Measurements from ENCODE around the gene ZNF263.
"Not testable (repeated sequence)": the region's sequence is repeated elsewhere in the genome, so short reads cannot be mapped to it uniquely, and the experiment has no call there.

Gene ZNF263

DNA sequence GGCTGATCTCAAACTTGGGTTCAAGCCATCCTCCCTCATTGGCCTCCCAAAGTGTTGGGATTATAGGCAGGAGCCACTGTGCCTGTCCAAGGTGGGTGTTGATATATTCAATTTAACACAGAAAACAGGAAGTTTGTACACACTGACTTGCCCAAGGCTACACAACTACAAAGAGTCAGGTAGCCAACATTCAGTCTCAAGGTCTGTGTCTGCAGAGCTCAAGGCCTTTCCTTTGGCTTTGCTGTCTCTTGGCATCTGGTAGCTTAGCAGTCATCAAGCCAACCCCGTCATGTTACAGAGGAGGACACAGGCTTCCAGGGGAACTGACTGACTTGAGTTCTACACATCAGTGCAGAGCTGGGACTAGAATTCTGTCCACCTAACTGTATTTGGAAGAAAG is 15.0 kb upstream of the ZNF263 start:
- no peak for DNase-seq (ENCODE audit: low read depth)

DNA sequence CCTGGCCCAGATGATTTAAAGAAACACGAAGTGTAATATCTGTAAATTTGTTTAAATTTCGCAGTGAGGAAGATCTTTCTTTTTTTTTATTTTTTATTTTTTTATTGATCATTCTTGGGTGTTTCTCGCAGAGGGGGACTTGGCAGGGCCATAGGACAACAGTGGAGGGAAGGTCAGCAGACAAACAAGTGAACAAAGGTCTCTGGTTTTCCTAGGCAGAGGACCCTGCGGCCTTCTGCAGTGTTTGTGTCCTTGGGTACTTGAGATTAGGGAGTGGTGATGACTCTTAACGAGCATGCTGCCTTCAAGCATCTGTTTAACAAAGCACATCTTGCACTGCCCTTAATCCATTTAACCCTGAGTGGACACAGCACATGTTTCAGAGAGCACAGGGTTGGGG is 12.6 kb upstream of the ZNF263 start:
- DNase-seq (ENCODE audit: low read depth), result not testable (repeated sequence)

- not testable (repeated sequence) for DNase-seq (ENCODE audit: low read depth)
These were observed 12.0 kb upstream of the ZNF263 start for GRCh38 chr16:3271281-3271680.

DNA sequence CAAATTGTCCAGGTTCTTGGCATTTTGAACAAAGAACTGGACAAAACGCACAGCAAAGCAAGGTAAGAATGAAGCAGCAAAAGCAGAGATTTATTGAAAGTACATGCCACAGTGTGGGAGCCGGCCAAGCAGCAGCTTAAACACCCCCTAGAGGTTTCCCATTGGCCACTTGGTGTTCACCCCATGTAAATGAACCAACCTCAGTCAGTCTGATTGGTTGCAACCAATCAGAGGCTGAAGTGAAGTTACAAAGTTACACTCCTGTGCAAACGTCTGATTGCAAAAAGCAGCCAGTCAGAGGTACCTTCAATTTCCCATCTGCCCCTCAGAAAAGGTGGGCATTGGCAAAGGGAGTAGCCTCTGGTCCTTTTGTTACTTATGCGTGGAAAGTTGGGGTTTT is 8.8 kb upstream of the ZNF263 start:
- DNase-seq (ENCODE audit: low read depth), result no peak

DNA sequence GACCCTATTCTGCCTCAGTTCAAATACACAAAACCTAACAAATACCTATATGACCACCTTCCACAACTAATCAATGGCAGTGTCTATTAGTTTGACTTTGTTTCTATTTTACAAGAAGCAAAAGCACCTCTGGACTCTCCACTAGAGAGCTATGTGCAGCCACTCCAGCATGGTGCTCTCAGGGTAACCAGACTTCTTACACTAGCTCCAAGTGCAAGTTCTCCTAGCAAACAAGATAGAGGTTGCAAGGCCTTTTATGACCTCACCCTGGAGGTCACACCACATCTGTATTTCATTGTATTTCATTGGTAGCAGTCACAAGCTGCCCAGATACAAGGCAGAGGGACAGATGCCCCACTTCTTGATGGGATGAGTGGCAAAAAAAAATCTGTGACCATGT is 8.3 kb upstream of the ZNF263 start:
- DNase-seq (ENCODE audit: low read depth), result no peak

DNA sequence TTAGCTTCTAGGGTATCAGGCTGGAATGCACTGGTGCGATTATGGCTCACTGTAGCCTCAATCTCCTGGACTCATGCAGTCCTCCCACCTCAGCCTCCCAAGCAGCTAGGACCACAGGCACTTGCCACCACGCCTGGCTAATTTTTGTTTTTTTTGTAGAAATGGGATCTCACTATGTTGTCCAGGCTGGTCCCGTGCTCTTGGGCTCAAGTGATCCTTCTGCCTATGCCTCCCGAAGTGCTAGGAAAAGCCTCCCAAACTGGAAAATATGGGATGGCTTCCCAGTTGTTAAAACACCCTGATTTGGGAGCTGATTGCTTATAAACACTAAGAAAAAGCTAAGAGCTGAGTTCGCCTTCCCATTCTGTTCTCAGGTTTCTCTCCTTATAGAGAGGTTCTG is 6.6 kb upstream of the ZNF263 start:
- DNase-seq (ENCODE audit: low read depth), result no peak

DNA sequence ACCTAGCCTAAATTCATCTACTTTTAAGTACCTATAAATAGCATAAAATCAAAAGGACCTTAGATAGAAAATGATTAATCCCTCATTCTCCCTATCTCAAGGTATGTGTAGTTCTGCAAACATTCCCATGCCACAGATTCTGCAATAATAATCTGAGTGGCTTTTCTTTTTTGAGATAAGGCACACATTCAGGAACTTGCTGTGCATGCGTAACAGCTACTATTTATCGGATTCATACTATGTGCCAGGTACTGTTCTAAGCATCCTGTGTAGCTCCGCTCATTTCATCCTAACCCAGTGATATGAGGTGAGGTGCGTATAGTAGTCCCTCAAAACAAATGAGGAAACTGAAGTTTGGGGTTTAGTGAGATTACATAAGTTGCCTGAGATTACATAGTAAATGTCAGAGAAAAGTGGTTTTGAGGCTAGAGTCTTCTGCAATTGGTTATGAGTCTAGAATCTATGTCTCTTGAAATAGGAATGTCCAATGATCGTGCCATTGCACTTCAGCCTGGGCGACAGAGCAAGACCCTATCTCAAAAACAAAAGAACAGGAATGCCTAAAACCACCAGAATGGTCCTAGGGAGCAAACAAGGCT is 2.0 kb upstream of the ZNF263 start:
- DNase-seq (ENCODE audit: low read depth), result no peak

GRCh38 chr16:3282103-3282729 is 1.1 kb upstream of the ZNF263 start:
- DNase-seq (ENCODE audit: low read depth), result no peak

DNA sequence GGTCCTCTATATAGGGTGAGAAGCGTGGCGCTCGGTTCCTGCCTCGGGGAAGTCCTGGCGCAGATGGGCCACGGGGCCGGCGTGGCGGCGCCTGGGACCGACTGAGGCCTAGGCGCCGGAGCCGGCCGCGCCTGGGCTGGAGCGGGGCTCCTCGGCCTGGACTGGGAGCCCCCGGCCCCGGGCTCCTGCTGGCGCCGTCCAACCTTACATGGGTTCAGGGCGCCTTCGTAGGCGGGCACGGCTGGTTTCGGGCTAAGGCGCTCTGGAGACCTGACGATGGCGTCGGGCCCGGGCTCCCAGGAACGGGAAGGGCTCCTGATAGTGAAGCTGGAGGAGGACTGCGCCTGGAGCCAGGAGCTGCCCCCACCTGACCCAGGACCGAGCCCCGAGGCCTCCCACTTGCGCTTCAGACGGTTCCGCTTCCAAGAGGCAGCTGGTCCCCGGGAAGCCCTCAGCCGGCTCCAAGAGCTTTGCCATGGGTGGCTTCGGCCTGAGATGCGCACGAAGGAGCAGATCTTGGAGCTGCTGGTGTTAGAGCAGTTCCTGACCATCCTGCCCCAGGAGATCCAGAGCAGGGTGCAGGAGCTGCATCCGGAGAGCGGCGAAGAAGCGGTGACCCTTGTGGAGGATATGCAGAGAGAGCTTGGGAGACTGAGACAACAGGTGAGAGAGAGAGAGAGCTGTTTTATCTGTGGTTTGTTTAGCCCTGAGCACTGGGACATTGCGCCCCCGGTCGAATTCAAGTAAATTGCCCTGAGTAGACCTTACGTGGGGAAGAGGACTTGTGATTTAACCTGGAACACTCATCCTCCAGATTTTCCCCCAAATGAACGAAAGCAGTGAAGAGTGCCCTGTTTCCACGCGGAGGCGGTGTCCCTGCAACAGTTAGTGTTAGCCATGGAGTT is 504 bp downstream of the ZNF263 start:
- DNase-seq (ENCODE audit: low read depth), result no peak

- DNase-seq (ENCODE audit: low read depth), result no peak
These were observed 1.8 kb downstream of the ZNF263 start for GRCh38 chr16:3285131-3285530.

GRCh38 chr16:3289998-3290673 is 6.8 kb downstream of the ZNF263 start:
- no peak for DNase-seq (ENCODE audit: low read depth)

DNA sequence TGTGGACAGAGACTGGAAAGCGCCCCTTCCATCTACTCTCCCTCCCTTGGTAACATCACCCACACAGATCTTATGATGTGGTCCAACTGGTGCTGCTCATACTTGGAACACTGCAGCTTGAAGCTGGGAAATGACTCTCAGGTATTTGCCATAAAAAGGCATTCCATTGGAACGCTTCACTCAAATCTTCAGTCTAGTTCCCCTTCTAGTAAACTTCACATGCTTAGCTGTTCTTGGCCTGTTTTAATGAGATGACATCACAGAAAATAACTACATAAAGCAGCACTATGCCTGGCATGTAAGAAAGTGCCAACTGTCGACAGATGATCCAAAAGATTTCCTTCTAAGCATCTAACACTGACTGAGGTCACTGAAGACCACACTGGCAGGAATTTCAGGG is 9.3 kb downstream of the ZNF263 start:
- no peak for DNase-seq (ENCODE audit: low read depth)

- DNase-seq (ENCODE audit: low read depth), result no peak
These were observed 11.9 kb downstream of the ZNF263 start for GRCh38 chr16:3295209-3295608.

- DNase-seq (ENCODE audit: low read depth), result no peak
These were observed 12.5 kb downstream of the ZNF263 start for GRCh38 chr16:3295783-3296182.

DNA sequence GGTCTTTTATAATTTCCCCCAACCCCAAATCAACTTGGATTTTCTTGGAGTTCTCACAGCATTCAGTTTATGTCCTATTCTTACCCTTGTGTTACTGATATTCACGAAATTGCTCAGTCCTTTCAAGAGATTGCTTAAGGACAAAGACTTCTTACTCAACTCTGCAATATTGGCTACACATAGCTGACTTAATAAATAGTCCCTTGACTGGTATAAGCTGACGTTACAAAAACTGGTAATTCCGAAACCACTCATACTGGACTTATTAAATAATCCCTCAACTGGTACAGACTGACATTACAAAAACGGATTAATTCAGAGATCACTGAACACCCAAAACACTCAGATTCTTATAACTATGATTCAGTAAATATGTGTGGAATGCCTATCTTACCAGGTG is 21.1 kb downstream of the ZNF263 start:
- DNase-seq (ENCODE audit: low read depth), result no peak

GRCh38 chr16:3305109-3306068 is 22.1 kb downstream of the ZNF263 start, which contains the start of the genes TIGD7 and ZNF75A:
TIGD7 (minus strand) TSS chr16:3305430; CDS start chr16:3300614, 4,816 bp downstream.
ZNF75A (plus strand) TSS chr16:3305497; CDS start chr16:3308429, 2,932 bp downstream.
- DNase-seq (ENCODE audit: low read depth), result peak; percentile 89

DNA sequence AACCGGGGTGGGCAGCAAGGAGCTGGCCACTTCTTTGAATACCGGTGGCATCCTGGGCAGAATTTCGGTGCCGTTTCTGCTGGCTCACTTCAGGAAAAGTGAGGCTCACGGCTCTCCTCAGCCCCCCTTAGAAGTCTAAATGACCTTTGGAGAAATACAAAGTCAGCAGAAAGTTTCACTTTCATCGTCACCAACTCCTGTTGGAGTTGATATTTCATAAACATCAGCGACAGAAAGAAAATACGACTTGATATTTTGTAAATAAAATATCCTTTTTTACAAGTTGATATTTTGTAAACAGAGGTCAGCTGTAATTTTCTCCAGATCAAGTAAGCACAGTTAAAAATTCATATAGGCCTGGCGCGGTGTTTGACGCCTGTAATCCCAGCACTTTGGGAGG is 22.8 kb downstream of the ZNF263 start:
- no peak for DNase-seq (ENCODE audit: low read depth)

DNA sequence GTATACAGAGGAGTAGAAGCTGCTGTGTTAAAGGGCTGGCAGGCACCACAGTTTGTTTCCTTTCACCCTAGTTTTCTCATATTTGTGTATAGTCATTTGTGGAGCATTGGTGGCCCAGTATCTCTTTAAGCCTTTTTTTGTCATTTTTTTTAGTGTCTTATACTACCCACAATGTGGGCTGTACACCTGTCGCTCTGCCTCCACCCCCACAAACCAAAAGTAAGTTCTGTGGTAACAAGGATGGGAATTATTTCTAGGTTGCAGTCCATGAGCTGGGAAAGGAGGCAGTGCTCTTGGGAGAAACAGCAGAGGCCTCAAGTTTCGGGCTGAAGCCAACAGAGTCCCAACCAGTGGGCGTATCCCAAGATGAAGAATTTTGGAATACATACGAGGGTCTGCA is 28.2 kb downstream of the ZNF263 start:
- no peak for DNase-seq (ENCODE audit: low read depth)

DNA sequence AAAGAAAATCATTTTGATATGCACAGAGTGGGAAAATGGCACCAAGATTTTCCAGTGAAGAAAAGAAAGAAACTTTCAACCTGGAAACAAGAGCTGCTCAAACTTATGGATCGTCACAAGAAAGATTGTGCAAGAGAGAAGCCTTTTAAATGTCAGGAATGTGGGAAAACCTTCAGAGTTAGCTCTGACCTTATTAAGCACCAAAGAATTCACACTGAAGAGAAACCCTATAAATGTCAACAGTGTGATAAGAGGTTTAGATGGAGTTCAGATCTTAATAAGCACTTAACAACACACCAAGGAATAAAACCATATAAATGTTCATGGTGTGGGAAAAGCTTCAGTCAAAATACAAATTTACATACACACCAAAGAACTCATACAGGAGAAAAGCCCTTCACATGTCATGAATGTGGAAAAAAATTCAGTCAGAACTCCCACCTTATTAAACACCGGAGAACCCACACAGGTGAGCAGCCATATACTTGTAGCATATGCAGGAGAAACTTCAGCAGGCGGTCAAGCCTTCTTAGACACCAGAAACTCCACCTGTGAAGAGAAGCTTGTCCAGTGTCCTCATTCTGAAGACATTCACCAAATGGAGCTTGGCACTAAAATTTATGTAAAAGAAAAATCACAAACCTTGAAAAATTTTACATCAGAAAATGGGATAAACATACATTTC is 34.2 kb downstream of the ZNF263 start:
- DNase-seq (ENCODE audit: low read depth), result no peak

DNA sequence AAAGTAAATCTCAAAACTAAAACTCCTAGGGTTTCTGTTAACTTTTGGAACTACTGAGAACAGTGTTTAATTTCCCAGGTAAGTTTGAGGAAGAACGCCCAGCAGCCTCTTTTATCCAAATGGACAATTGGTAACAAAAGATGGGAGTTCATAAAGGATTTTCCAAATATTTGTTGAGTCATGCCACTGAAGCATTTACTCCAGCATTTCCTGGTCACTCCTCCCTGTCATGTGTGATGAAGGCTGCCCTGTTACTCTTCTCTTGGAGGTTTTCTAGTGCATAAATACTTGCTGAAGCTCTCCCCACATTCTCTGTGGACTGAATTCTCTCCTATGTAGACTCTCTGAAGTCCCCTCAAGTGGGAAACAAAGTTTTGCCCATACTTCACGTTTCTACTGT is 38.5 kb downstream of the ZNF263 start:
- no peak for DNase-seq (ENCODE audit: low read depth)

DNA sequence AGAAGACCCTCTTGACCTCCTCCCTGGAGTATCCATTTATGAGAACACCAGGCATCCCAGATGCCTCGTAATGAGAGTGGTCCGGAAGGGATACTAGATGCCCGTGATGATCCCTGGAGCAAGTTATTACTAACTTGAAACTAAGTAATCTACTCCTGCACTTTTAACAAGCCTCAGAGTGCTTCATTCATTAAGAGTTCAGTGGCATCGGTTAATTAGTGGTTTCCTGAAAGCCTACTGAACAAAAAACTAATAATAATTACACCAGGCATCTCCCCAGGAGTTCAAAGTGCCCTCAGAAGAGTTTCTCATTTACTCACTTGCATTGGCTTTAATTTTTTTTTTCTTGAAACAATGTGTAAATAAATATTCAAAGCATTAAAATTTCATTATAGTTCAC is 44.2 kb downstream of the ZNF263 start:
- no peak for DNase-seq (ENCODE audit: low read depth)
